HG02885 (cell line): Measurements from ENCODE around the gene PLEKHF1.

ENCODE experiments used
- ATAC-seq: cut with Tn5 transposase; IDR thresholded peaks from one replicate; pipeline ENCODE4 v1.9.1; 2021; ENCODE audit warnings: mild to moderate bottlenecking; ENCODE audit not compliant: unreplicated experiment, poor library complexity

PLEKHF1 gene

GRCh38 chr19:29676586-29676985 lies 11.3 kb downstream of the PLEKHF1 start:
- no peak for ATAC-seq

- no peak for ATAC-seq
These were observed 11.9 kb downstream of the PLEKHF1 start for GRCh38 chr19:29677001-29677817.

- ATAC-seq = no peak
These were observed 13.3 kb downstream of the PLEKHF1 start for GRCh38 chr19:29678484-29679106.

GRCh38 chr19:29679598-29680210 lies 14.4 kb downstream of the PLEKHF1 start:
- ATAC-seq = no peak

GRCh38 chr19:29680447-29680846 lies 15.2 kb downstream of the PLEKHF1 start:
- peak; percentile 83 for ATAC-seq

- ATAC-seq = no peak
These were observed 15.7 kb downstream of the PLEKHF1 start for GRCh38 chr19:29680937-29681336.

- ATAC-seq = no peak
These were observed 16.4 kb downstream of the PLEKHF1 start for GRCh38 chr19:29681422-29682235.

GRCh38 chr19:29682236-29682895 lies 17.1 kb downstream of the PLEKHF1 start:
- no peak for ATAC-seq

- no peak for ATAC-seq
These were observed 17.7 kb downstream of the PLEKHF1 start for GRCh38 chr19:29683009-29683408.

- ATAC-seq = no peak
These were observed 20.1 kb downstream of the PLEKHF1 start for GRCh38 chr19:29685326-29685725.

GRCh38 chr19:29686285-29686805 lies 21.1 kb downstream of the PLEKHF1 start:
- no peak for ATAC-seq

- ATAC-seq = no peak
These were observed 22.1 kb downstream of the PLEKHF1 start for GRCh38 chr19:29687244-29687896.

GRCh38 chr19:29687897-29688728 lies 22.9 kb downstream of the PLEKHF1 start:
- ATAC-seq = no peak

- no peak for ATAC-seq
These were observed 25.6 kb downstream of the PLEKHF1 start for GRCh38 chr19:29690842-29691241.

- ATAC-seq = no peak
These were observed 28.9 kb downstream of the PLEKHF1 start for GRCh38 chr19:29694161-29694560.

- peak; percentile 90 for ATAC-seq
These were observed 29.7 kb downstream of the PLEKHF1 start for GRCh38 chr19:29694669-29695627.
